HepG2 (cell line): ENCODE data around the gene EFNA3. TPM values are rescaled to one million over a fixed set of nuclear protein-coding genes. Genes with fewer than 3 reads are reported as not detected.

Source experiments
- ARHGAP35 ChIP-seq: sonication (generic); formaldehyde crosslinking; IDR thresholded peaks from 2 replicates; pipeline ENCODE4 v1.9.0; 2022; ENCODE audit warnings: mild to moderate bottlenecking, inconsistent platforms, moderate library complexity, missing genetic modification reagents, borderline replicate concordance
- GATAD1 ChIP-seq: IDR thresholded peaks from 2 replicates; pipeline ENCODE4 v1.6.1; 2016; ENCODE audit warnings: missing genetic modification reagents, missing compliant biosample characterization
- GPN1 ChIP-seq: sonication (generic); formaldehyde crosslinking; IDR thresholded peaks from 2 replicates; pipeline ENCODE4 v1.5.1; 2020; ENCODE audit warnings: missing genetic modification reagents, borderline replicate concordance
- HCFC1 ChIP-seq: fragments of 150-350 bp; IDR thresholded peaks from 2 replicates; pipeline ENCODE4 v1.6.1; 2014; ENCODE audit warnings: low read depth, low read length
- HNF4G ChIP-seq, 2 experiments: sonication (generic) in 1 of 2; formaldehyde crosslinking in 1 of 2; IDR thresholded peaks; 2 replicates each; pipeline versions ENCODE4 v1.4.0 to v1.6.1; 2011 to 2020; ENCODE audit warnings: borderline replicate concordance in 2 of 2, low read depth in 2 of 2, mild to moderate bottlenecking in 2 of 2, low read length in 1 of 2, missing genetic modification reagents in 1 of 2, moderate library complexity in 1 of 2
- ISX ChIP-seq: sonication (generic); formaldehyde crosslinking; conservative IDR thresholded peaks from 2 replicates; pipeline ENCODE4 v1.5.0; 2020; ENCODE audit warnings: missing genetic modification reagents
- NR2F1 ChIP-seq, 2 experiments: fragments of 450-650 bp in 1 of 2; formaldehyde crosslinking in 1 of 2; IDR thresholded peaks; 2 replicates each; pipeline versions ENCODE4 v1.5.0 to v1.6.1; 2016 to 2020; ENCODE audit warnings: mild to moderate bottlenecking in 1 of 2, missing compliant biosample characterization in 1 of 2, missing genetic modification reagents in 1 of 2, moderate library complexity in 1 of 2
- TOPORS ChIP-seq: sonication (generic); formaldehyde crosslinking; IDR thresholded peaks from 2 replicates; pipeline ENCODE4 v1.8.0; 2023; ENCODE audit warnings: mild to moderate bottlenecking, missing genetic modification reagents
- ZNF136 ChIP-seq: sonication (generic); formaldehyde crosslinking; IDR thresholded peaks from 2 replicates; pipeline ENCODE4 v1.8.1; 2022; ENCODE audit warnings: low read depth, mild to moderate bottlenecking, moderate library complexity, missing genetic modification reagents
- ZNF333 ChIP-seq: sonication (generic); formaldehyde crosslinking; IDR thresholded peaks from 2 replicates; pipeline ENCODE4 v1.4.0; 2020; ENCODE audit warnings: mild to moderate bottlenecking, missing genetic modification reagents, borderline replicate concordance
- ZNF501 ChIP-seq: sonication (generic); formaldehyde crosslinking; IDR thresholded peaks from 2 replicates; pipeline ENCODE4 v1.5.1; 2020; ENCODE audit warnings: mild to moderate bottlenecking, moderate library complexity, missing genetic modification reagents
- polyA plus RNA-seq, 8 experiments: library from polyadenylated mRNA; depleted of rRNA in 3 of 8; stranded (reverse) in 7 of 8; unstranded in 1 of 8; fragments of >200 nt; fragmentation: Illumina TruSeq in 4 of 8; extraction: Trizol in 4 of 8; gene quantifications; 2 replicates each; pipeline versions ENCODE4 v1.2.1 to v1.2.3, GENCODE V29; 2011 to 2016; ENCODE audit warnings: low read depth in 4 of 8, missing spikeins in 1 of 8, mixed read lengths in 1 of 8; ENCODE audit not compliant: insufficient read depth in 1 of 8
- total RNA-seq, 5 experiments: library from RNA; depleted of rRNA; stranded (reverse); fragments of >200 nt; fragmentation: Illumina TruSeq; extraction: Trizol; gene quantifications; 2 replicates each; pipeline ENCODE4 v1.2.3, GENCODE V29; 2016; ENCODE audit warnings: low read depth in 1 of 5
- TF ChIP-seq, protein P1 (sequence below): sonication (generic); formaldehyde crosslinking; IDR thresholded peaks from 2 replicates; pipeline ENCODE4 v1.4.0; 2020; ENCODE audit warnings: missing genetic modification reagents
- TF ChIP-seq, protein P2 (sequence below): sonication (generic); formaldehyde crosslinking; IDR thresholded peaks from 2 replicates; pipeline ENCODE4 v1.4.0; 2020; ENCODE audit warnings: low read depth, missing genetic modification reagents
- TF ChIP-seq, protein P3 (sequence below): sonication (generic); formaldehyde crosslinking; IDR thresholded peaks from 2 replicates; pipeline ENCODE4 v1.8.0; 2022; ENCODE audit warnings: missing genetic modification reagents, mild to moderate bottlenecking, inconsistent platforms, borderline replicate concordance
- TF ChIP-seq, protein P4 (sequence below): sonication (generic); IDR thresholded peaks from 2 replicates; pipeline ENCODE4 v1.6.1; 2016; ENCODE audit warnings: low read depth, borderline replicate concordance
- TF ChIP-seq, protein P5 (sequence below): sonication (generic); formaldehyde crosslinking; IDR thresholded peaks from 2 replicates; pipeline ENCODE4 v1.4.0; 2020; ENCODE audit warnings: mild to moderate bottlenecking, missing genetic modification reagents
- TF ChIP-seq, protein P6 (sequence below): sonication (generic); formaldehyde crosslinking; IDR thresholded peaks from 2 replicates; pipeline ENCODE4 v1.5.0; 2020; ENCODE audit warnings: mild to moderate bottlenecking, missing genetic modification reagents

EFNA3 gene
- total and polyA plus RNA-seq, 2 of the 13 experiments (the other 11 are each of a cell fraction or from before 2014, with no cell fraction given), result 1.0 to 5.7 TPM

DNA sequence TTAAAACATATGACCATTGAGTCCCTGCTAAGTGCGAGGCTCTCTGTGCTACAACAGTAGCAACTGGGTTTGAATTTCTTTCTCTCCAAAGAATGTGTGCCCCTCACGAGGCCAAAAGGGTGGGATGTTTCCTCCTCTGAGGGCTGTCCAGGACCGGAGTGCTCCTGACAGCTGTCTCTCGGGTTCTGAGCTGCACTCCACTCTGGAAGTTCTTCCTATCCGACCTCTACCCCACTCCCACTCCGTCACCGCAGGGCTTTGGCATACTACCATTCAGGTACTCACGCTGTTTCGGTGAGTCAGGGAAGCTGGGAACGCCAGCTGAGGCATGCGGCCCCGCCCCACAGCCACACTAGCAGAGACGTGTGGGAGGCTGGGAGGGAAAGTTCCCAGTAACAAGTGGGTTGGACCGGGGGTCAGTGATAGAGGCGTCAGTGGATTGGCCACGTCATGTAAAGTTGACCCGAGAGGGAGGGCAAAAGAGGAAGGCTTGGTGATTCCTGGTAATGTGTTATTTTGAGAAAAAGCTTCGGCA, 56.3 kb downstream of the EFNA3 start (continued):
- TF ChIP-seq NR2F1 (CRISPR knock-in tag; IDR thresholded peaks at IDR 0.05) (no peak; a peak in 2 of 4 replicates), ISX (CRISPR knock-in tag) (0 out of 2 replicates have a peak, but pooled peaks have one; percentile 53), TOPORS (CRISPR knock-in tag) (no peak), ARHGAP35 (no peak), GATAD1 (CRISPR knock-in tag) (peak; percentile 31; the same call in 1 of the 2 replicates), HCFC1 (no peak), GPN1 (CRISPR knock-in tag) (no peak), HNF4G (IDR thresholded peaks at IDR 0.05; ENCODE audit: borderline replicate concordance, low read depth, low read length) (no peak), HNF4G (CRISPR knock-in tag; IDR thresholded peaks at IDR 0.05; ENCODE audit: borderline replicate concordance, low read depth) (no peak; the same call in 1 of the 2 replicates), ZNF501 (CRISPR knock-in tag) (no peak), ZNF333 (CRISPR knock-in tag) (no peak), ZNF136 (CRISPR knock-in tag) (no peak)
- TF ChIP-seq, protein P1, sequence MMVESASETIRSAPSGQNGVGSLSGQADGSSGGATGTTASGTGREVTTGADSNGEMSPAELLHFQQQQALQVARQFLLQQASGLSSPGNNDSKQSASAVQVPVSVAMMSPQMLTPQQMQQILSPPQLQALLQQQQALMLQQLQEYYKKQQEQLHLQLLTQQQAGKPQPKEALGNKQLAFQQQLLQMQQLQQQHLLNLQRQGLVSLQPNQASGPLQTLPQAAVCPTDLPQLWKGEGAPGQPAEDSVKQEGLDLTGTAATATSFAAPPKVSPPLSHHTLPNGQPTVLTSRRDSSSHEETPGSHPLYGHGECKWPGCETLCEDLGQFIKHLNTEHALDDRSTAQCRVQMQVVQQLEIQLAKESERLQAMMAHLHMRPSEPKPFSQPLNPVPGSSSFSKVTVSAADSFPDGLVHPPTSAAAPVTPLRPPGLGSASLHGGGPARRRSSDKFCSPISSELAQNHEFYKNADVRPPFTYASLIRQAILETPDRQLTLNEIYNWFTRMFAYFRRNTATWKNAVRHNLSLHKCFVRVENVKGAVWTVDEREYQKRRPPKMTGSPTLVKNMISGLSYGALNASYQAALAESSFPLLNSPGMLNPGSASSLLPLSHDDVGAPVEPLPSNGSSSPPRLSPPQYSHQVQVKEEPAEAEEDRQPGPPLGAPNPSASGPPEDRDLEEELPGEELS (CRISPR knock-in tag), result no peak
- TF ChIP-seq, protein P2, sequence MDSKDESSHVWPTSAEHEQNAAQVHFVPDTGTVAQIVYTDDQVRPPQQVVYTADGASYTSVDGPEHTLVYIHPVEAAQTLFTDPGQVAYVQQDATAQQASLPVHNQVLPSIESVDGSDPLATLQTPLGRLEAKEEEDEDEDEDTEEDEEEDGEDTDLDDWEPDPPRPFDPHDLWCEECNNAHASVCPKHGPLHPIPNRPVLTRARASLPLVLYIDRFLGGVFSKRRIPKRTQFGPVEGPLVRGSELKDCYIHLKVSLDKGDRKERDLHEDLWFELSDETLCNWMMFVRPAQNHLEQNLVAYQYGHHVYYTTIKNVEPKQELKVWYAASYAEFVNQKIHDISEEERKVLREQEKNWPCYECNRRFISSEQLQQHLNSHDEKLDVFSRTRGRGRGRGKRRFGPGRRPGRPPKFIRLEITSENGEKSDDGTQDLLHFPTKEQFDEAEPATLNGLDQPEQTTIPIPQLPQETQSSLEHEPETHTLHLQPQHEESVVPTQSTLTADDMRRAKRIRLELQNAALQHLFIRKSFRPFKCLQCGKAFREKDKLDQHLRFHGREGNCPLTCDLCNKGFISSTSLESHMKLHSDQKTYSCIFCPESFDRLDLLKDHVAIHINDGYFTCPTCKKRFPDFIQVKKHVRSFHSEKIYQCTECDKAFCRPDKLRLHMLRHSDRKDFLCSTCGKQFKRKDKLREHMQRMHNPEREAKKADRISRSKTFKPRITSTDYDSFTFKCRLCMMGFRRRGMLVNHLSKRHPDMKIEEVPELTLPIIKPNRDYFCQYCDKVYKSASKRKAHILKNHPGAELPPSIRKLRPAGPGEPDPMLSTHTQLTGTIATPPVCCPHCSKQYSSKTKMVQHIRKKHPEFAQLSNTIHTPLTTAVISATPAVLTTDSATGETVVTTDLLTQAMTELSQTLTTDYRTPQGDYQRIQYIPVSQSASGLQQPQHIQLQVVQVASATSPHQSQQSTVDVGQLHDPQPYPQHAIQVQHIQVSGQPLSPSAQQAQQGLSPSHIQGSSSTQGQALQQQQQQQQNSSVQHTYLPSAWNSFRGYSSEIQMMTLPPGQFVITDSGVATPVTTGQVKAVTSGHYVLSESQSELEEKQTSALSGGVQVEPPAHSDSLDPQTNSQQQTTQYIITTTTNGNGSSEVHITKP (CRISPR knock-in tag), result peak; percentile 58
- TF ChIP-seq, protein P3, sequence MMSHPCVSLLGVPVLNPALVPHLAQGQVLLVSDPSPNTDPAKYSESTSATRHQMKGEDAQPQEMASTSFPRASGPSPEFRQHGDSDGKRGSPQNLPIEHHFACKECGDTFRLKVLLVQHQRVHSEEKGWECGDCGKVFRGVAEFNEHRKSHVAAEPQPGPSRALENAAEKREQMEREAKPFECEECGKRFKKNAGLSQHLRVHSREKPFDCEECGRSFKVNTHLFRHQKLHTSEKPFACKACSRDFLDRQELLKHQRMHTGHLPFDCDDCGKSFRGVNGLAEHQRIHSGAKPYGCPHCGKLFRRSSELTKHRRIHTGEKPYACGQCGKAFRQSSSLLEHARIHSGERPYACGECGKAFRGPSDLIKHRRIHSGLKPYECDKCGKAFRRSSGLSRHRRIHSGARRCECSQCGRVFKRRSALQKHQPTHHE (CRISPR knock-in tag), result no peak
- TF ChIP-seq, protein P4, sequence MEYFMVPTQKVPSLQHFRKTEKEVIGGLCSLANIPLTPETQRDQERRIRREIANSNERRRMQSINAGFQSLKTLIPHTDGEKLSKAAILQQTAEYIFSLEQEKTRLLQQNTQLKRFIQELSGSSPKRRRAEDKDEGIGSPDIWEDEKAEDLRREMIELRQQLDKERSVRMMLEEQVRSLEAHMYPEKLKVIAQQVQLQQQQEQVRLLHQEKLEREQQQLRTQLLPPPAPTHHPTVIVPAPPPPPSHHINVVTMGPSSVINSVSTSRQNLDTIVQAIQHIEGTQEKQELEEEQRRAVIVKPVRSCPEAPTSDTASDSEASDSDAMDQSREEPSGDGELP, result peak; percentile 95
- TF ChIP-seq, protein P5, sequence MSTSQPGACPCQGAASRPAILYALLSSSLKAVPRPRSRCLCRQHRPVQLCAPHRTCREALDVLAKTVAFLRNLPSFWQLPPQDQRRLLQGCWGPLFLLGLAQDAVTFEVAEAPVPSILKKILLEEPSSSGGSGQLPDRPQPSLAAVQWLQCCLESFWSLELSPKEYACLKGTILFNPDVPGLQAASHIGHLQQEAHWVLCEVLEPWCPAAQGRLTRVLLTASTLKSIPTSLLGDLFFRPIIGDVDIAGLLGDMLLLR (CRISPR knock-in tag), result no peak
- TF ChIP-seq, protein P6, sequence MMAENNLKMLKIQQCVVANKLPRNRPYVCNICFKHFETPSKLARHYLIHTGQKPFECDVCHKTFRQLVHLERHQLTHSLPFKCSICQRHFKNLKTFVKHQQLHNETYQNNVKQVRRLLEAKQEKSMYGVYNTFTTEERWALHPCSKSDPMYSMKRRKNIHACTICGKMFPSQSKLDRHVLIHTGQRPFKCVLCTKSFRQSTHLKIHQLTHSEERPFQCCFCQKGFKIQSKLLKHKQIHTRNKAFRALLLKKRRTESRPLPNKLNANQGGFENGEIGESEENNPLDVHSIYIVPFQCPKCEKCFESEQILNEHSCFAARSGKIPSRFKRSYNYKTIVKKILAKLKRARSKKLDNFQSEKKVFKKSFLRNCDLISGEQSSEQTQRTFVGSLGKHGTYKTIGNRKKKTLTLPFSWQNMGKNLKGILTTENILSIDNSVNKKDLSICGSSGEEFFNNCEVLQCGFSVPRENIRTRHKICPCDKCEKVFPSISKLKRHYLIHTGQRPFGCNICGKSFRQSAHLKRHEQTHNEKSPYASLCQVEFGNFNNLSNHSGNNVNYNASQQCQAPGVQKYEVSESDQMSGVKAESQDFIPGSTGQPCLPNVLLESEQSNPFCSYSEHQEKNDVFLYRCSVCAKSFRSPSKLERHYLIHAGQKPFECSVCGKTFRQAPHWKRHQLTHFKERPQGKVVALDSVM, result no peak
